Neural cell (in vitro differentiated cells): Measurements from ENCODE around the gene TRAPPC2L.

Experiments
- CTCF ChIP-seq: fragments of 450-650 bp; IDR thresholded peaks from 2 replicates; pipeline ENCODE4 v1.5.1; 2014; ENCODE audit warnings: antibody characterized with exemption, mild to moderate bottlenecking, moderate library complexity; ENCODE audit not compliant: poor library complexity, severe bottlenecking
- EZH2 ChIP-seq: fragments of 200-600, 300-800 bp; shearing (Covaris generic), sonication (generic); IDR thresholded peaks from 2 replicates; pipeline ENCODE4 v1.6.1; 2014; ENCODE audit warnings: antibody characterized with exemption, low read length, borderline replicate concordance, mild to moderate bottlenecking; ENCODE audit not compliant: insufficient read depth, poor library complexity, severe bottlenecking
- POLR2AphosphoS5 ChIP-seq: IDR thresholded peaks from 2 replicates; pipeline ENCODE4 v1.6.1; 2012
- RAD21 ChIP-seq: fragments of 450-650 bp; conservative IDR thresholded peaks from 2 replicates; pipeline ENCODE4 v1.6.1; 2014; ENCODE audit warnings: antibody characterized with exemption, mild to moderate bottlenecking, moderate library complexity

GRCh38 chr16:88847654-88848053 lies 9.3 kb upstream of the TRAPPC2L start:
- TF ChIP-seq POLR2AphosphoS5: no peak
- no peak for TF ChIP-seq RAD21
- no peak for TF ChIP-seq CTCF
- no peak for TF ChIP-seq EZH2
